Dendritic cell treated with granulocyte-macrophage colony-stimulating factor and Interleukin-4, amounts not matched to agents 40 ng/mL and 50 ng/mL, for 4 days (primary cell): ENCODE measurements around the gene NKAIN2.
A peak's percentile ranks its signal among the peaks of the same experiment; 100 is the strongest.

Experiments used
- H3K27ac Mint-ChIP-seq: one replicate; pipeline ENCODE4 v1.8.0; 2022; ENCODE audit warnings: mild to moderate bottlenecking, mixed read lengths
- H3K27me3 Mint-ChIP-seq: one replicate; pipeline ENCODE4 v1.8.0; 2022; ENCODE audit warnings: mild to moderate bottlenecking, mixed read lengths
- H3K36me3 Mint-ChIP-seq: one replicate; pipeline ENCODE4 v1.8.0; 2022; ENCODE audit warnings: low read depth, mixed read lengths
- H3K4me1 Mint-ChIP-seq: one replicate; pipeline ENCODE4 v1.8.0; 2022; ENCODE audit warnings: low read depth, mixed read lengths
- H3K4me3 Mint-ChIP-seq: one replicate; pipeline ENCODE4 v1.8.0; 2022; ENCODE audit warnings: mild to moderate bottlenecking, moderate library complexity, mixed read lengths
- H3K9me3 Mint-ChIP-seq: one replicate; pipeline ENCODE4 v1.8.0; 2022; ENCODE audit warnings: mixed read lengths
- intact Hi-C: fragments of 100-400 bp; cut with micrococcal nuclease; formaldehyde crosslinking; loops from one replicate; pipeline ENCODE4 v1.15.0; 2022

Gene NKAIN2

GRCh38 chr6:123801067-123801466, 2.6 kb upstream of the NKAIN2 start:
- Mint-ChIP-seq H3K27me3 (peaks cover 30% of the 10 kb centered on the region), H3K4me1 (peaks cover 18% of the 10 kb centered on the region), H3K27ac (no peak overlapping the region), H3K9me3 (no peaks in the 10 kb centered on the region), H3K36me3 (no peaks in the 10 kb centered on the region), H3K4me3 (no peak overlapping the region)
- intact Hi-C loops, result no loop called here

DNA sequence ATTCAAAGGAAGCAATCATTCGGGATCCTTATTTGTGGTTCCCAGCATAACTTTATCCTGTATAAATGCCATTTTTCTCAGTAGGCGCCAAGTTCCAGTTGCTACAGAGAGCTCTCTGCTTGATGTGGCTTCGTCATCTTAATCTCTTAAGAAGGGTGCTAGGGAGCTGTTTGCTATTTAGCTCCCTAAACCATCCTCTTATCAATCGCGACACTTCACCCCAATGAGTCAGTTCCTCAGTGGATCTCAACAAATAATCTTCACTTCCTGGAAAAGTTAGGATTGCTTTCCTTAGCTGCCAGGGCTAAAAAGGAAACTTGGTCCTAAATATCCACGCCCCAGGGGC, 1.3 kb upstream of the NKAIN2 start:
- no peaks in the 10 kb centered on the region for H3K36me3 Mint-ChIP-seq
- intact Hi-C loops, result loop anchor here (1.0 to 2.0 kb wide), 2 partner anchors 994 to 1051 kb away; no protein-coding TSS in a partner anchor
- H3K27me3 Mint-ChIP-seq, result peaks cover 30% of the 10 kb centered on the region
- no peak overlapping the region for H3K27ac Mint-ChIP-seq
- peaks cover 18% of the 10 kb centered on the region for H3K4me1 Mint-ChIP-seq
- H3K9me3 Mint-ChIP-seq, result no peaks in the 10 kb centered on the region
- no peak overlapping the region for H3K4me3 Mint-ChIP-seq

GRCh38 chr6:123802697-123803503, 765 bp upstream of the NKAIN2 start:
- no peaks in the 10 kb centered on the region for H3K36me3 Mint-ChIP-seq
- H3K27me3 Mint-ChIP-seq, result peaks cover 30% of the 10 kb centered on the region
- intact Hi-C loops, result loop anchor here (1.0 to 2.0 kb wide), 2 partner anchors 994 to 1050 kb away; no protein-coding TSS in a partner anchor
- peaks cover 18% of the 10 kb centered on the region for H3K4me1 Mint-ChIP-seq
- H3K4me3 Mint-ChIP-seq, result peak overlapping the region; percentile 77
- H3K9me3 Mint-ChIP-seq, result no peaks in the 10 kb centered on the region
- no peak overlapping the region for H3K27ac Mint-ChIP-seq

- Mint-ChIP-seq H3K36me3 (no peaks in the 10 kb centered on the region), H3K9me3 (no peaks in the 10 kb centered on the region), H3K4me3 (peak overlapping the region; percentile 63), H3K4me1 (peaks cover 18% of the 10 kb centered on the region), H3K27me3 (peaks cover 30% of the 10 kb centered on the region), H3K27ac (no peak overlapping the region)
- intact Hi-C loops, result no loop called here
These were observed 535 bp downstream of the NKAIN2 start for GRCh38 chr6:123804014-123804786.

GRCh38 chr6:123804787-123805540, 1.3 kb downstream of the NKAIN2 start:
- Mint-ChIP-seq H3K4me3 (no peak overlapping the region), H3K36me3 (no peaks in the 10 kb centered on the region), H3K27ac (no peak overlapping the region), H3K9me3 (no peaks in the 10 kb centered on the region), H3K27me3 (peaks cover 30% of the 10 kb centered on the region), H3K4me1 (peaks cover 18% of the 10 kb centered on the region)
- intact Hi-C loops, result no loop called here

DNA sequence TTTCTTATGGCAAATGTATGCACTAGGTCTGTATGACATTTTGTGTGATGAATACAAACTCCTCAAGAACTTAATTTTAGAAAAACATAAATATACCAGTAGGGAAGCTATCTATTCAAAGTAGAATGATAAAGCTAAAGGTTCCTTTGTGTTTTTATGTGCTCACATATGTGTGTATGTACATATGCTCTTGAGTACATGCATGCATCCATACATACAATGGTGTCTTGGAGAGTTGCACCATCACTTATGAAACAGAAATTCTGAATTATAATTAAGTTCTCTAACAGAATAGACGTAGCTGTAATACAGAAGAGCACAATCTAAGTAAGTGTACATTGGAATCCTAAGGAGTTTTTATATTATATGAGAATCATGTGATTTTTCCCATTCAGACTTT, 2.3 kb downstream of the NKAIN2 start:
- no peaks in the 10 kb centered on the region for H3K9me3 Mint-ChIP-seq
- no peaks in the 10 kb centered on the region for H3K36me3 Mint-ChIP-seq
- H3K27me3 Mint-ChIP-seq, result peaks cover 30% of the 10 kb centered on the region
- H3K4me1 Mint-ChIP-seq, result peaks cover 18% of the 10 kb centered on the region
- intact Hi-C loops, result no loop called here
- no peak overlapping the region for H3K4me3 Mint-ChIP-seq
- no peak overlapping the region for H3K27ac Mint-ChIP-seq

DNA sequence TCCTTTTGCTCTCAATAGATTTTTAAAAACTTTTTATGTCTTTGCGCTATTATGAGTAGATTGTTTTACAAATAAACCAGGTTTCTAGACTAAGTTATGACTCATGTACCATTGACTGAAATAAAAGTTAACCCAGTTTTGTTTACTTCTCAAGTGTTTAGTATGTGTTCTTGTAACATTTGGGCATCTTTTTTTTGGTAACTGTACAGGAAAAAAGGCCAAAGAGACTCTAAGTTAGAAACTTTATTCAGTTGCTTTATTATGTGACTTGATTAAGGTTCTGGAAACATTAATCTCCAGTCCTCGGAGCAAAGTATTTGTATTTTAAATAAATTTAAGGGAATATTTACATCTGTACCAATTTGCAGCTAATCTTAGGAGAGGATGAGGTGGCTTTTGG, 2.9 kb downstream of the NKAIN2 start:
- Mint-ChIP-seq H3K36me3 (no peaks in the 10 kb centered on the region), H3K27me3 (peaks cover 27% of the 10 kb centered on the region), H3K4me1 (peaks cover 18% of the 10 kb centered on the region), H3K9me3 (no peaks in the 10 kb centered on the region), H3K4me3 (no peak overlapping the region), H3K27ac (no peak overlapping the region)
- intact Hi-C loops, result no loop called here

- Mint-ChIP-seq H3K36me3 (no peaks in the 10 kb centered on the region), H3K27ac (no peak overlapping the region), H3K9me3 (no peaks in the 10 kb centered on the region), H3K27me3 (peaks cover 17% of the 10 kb centered on the region), H3K4me3 (no peak overlapping the region), H3K4me1 (peaks cover 6% of the 10 kb centered on the region)
- intact Hi-C loops, result no loop called here
These were observed 4.9 kb downstream of the NKAIN2 start for GRCh38 chr6:123808556-123808955.

GRCh38 chr6:123810214-123810613, 6.5 kb downstream of the NKAIN2 start:
- no peaks in the 10 kb centered on the region for H3K4me1 Mint-ChIP-seq
- peaks cover 2% of the 10 kb centered on the region for H3K27me3 Mint-ChIP-seq
- H3K9me3 Mint-ChIP-seq, result no peaks in the 10 kb centered on the region
- no peak overlapping the region for H3K4me3 Mint-ChIP-seq
- no peak overlapping the region for H3K27ac Mint-ChIP-seq
- H3K36me3 Mint-ChIP-seq, result no peaks in the 10 kb centered on the region
- intact Hi-C loops, result no loop called here

- no peaks in the 10 kb centered on the region for H3K36me3 Mint-ChIP-seq
- no peaks in the 10 kb centered on the region for H3K27me3 Mint-ChIP-seq
These were observed 7.3 kb downstream of the NKAIN2 start for GRCh38 chr6:123810948-123811347.

GRCh38 chr6:123811378-123811777, 7.7 kb downstream of the NKAIN2 start:
- Mint-ChIP-seq H3K27me3 (no peaks in the 10 kb centered on the region), H3K4me3 (no peak overlapping the region), H3K27ac (no peak overlapping the region), H3K36me3 (no peaks in the 10 kb centered on the region), H3K4me1 (no peaks in the 10 kb centered on the region), H3K9me3 (no peaks in the 10 kb centered on the region)
- intact Hi-C loops, result no loop called here

More at GRCh38 chr6:123810948-123811347, 7.3 kb downstream of the NKAIN2 start:
- H3K4me3 Mint-ChIP-seq, result no peak overlapping the region
- no peaks in the 10 kb centered on the region for H3K9me3 Mint-ChIP-seq
- H3K27ac Mint-ChIP-seq, result no peak overlapping the region
- intact Hi-C loops, result no loop called here
- H3K4me1 Mint-ChIP-seq, result no peaks in the 10 kb centered on the region

DNA sequence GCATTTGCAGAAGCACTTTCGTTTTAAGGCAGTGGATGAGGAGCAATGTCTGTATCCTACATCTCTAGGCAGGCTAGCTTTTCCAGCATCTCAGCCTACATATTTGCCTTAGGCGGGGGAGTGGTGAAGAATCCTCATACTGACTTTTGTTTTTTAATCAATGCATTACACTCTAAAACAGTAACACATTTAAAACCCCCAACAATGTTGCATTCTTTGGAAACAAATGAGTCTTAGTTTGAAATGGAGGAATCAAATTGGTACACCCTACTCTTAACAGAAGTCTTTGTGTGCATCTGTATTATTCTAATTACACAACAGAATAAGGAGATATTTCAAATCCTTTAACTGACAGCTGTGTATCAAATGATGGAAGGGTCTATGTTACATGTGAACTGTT, 9.0 kb downstream of the NKAIN2 start:
- H3K4me1 Mint-ChIP-seq, result no peaks in the 10 kb centered on the region
- H3K9me3 Mint-ChIP-seq, result no peaks in the 10 kb centered on the region
- no peak overlapping the region for H3K27ac Mint-ChIP-seq
- H3K4me3 Mint-ChIP-seq, result no peak overlapping the region
- intact Hi-C loops, result no loop called here
- H3K36me3 Mint-ChIP-seq, result no peaks in the 10 kb centered on the region
- H3K27me3 Mint-ChIP-seq, result no peaks in the 10 kb centered on the region

GRCh38 chr6:123821112-123821511, 17.4 kb downstream of the NKAIN2 start:
- Mint-ChIP-seq H3K27me3 (no peaks in the 10 kb centered on the region), H3K4me1 (no peaks in the 10 kb centered on the region), H3K36me3 (no peaks in the 10 kb centered on the region), H3K27ac (no peak overlapping the region), H3K9me3 (no peaks in the 10 kb centered on the region), H3K4me3 (no peak overlapping the region)
- intact Hi-C loops, result no loop called here
